Hippocampal formation (tissue), 2 donors: ENCODE measurements around the gene SULT4A1.
"Not testable (repeated sequence)": the region's sequence is repeated elsewhere in the genome, so short reads cannot be mapped to it uniquely, and the experiment has no call there.

Experiments used
- DNase-seq, 2 donors: peaks; one replicate each; lab custom pipeline; 2025; lab: John Stamatoyannopoulos, UW

Gene SULT4A1

GRCh38 chr22:43886231-43886630, 23.9 kb upstream of the SULT4A1 start:
- DNase-seq: no peak

- no peak for DNase-seq
These were observed 23.5 kb upstream of the SULT4A1 start for GRCh38 chr22:43885786-43886185.

- no peak for DNase-seq
These were observed 23.0 kb upstream of the SULT4A1 start for GRCh38 chr22:43885319-43885671.

GRCh38 chr22:43884600-43885318, 22.4 kb upstream of the SULT4A1 start:
- no peak for DNase-seq

GRCh38 chr22:43883719-43884415, 21.6 kb upstream of the SULT4A1 start:
- DNase-seq: no peak

- DNase-seq: no peak
These were observed 20.8 kb upstream of the SULT4A1 start for GRCh38 chr22:43883012-43883661.

GRCh38 chr22:43882122-43882767, 19.9 kb upstream of the SULT4A1 start:
- DNase-seq: no peak

GRCh38 chr22:43881091-43882061, 19.1 kb upstream of the SULT4A1 start:
- no peak for DNase-seq

GRCh38 chr22:43880541-43880991, 18.3 kb upstream of the SULT4A1 start:
- no peak for DNase-seq

GRCh38 chr22:43879901-43880540, 17.7 kb upstream of the SULT4A1 start:
- DNase-seq: no peak

- DNase-seq: no peak
These were observed 16.7 kb upstream of the SULT4A1 start for GRCh38 chr22:43878831-43879550.

- no peak for DNase-seq
These were observed 15.9 kb upstream of the SULT4A1 start for GRCh38 chr22:43878079-43878795.

GRCh38 chr22:43876866-43877509, 14.7 kb upstream of the SULT4A1 start:
- no peak for DNase-seq

- no peak for DNase-seq
These were observed 7.5 kb upstream of the SULT4A1 start for GRCh38 chr22:43869799-43870198.

GRCh38 chr22:43869001-43869400, 6.7 kb upstream of the SULT4A1 start:
- not testable (repeated sequence) for DNase-seq

- DNase-seq: no peak
These were observed 5.7 kb upstream of the SULT4A1 start for GRCh38 chr22:43867839-43868635.

GRCh38 chr22:43862882-43863202, 529 bp upstream of the SULT4A1 start:
- DNase-seq: no peak

- no peak for DNase-seq
These were observed 784 bp downstream of the SULT4A1 start for GRCh38 chr22:43861529-43861928.
